HL-60 (cell line): Measurements from ENCODE around the gene KYNU.
"Not testable (repeated sequence)": the region's sequence is repeated elsewhere in the genome, so short reads cannot be mapped to it uniquely, and the experiment has no call there.

Source experiments
- DNase-seq, 2 experiments: peaks; one replicate each; pipeline ENCODE4 v3.0.0-alpha.2; 2010 to 2020; ENCODE audit warnings: low read depth in 1 of 2, low spot score in 1 of 2
- H3K27ac ChIP-seq: fragments of 250-450 bp; sonication (Bioruptor Pico); replicated peaks from 2 replicates; pipeline ENCODE4 v1.5.1; 2020; ENCODE audit warnings: mild to moderate bottlenecking, moderate library complexity
- H3K27me3 ChIP-seq: fragments of 250-450 bp; sonication (Bioruptor Pico); 2 replicates; pipeline ENCODE4 v1.5.1; 2021; ENCODE audit warnings: mild to moderate bottlenecking, moderate library complexity; ENCODE audit not compliant: insufficient read depth, poor library complexity, severe bottlenecking
- H3K4me3 ChIP-seq: replicated peaks from 2 replicates; pipeline ENCODE4 v1.5.1; 2011; ENCODE audit warnings: mild to moderate bottlenecking, control low read depth, low read length; ENCODE audit not compliant: insufficient read depth
- CTCF ChIP-seq: IDR thresholded peaks from one replicate; pipeline ENCODE4 v1.5.1; 2011; ENCODE audit warnings: low read length, control low read depth, inconsistent platforms; ENCODE audit not compliant: insufficient read depth
- GABPA ChIP-seq: IDR thresholded peaks from 2 replicates; pipeline ENCODE4 v1.6.1; 2012; ENCODE audit warnings: low read depth
- POLR2AphosphoS5 ChIP-seq: IDR thresholded peaks from 2 replicates; pipeline ENCODE4 v1.6.1; 2012; ENCODE audit warnings: low read depth
- SPI1 ChIP-seq: IDR thresholded peaks from 2 replicates; pipeline ENCODE4 v1.6.1; 2012; ENCODE audit warnings: low read depth, mild to moderate bottlenecking, borderline replicate concordance
- TF ChIP-seq, protein P1 (sequence below): IDR thresholded peaks from 2 replicates; pipeline ENCODE4 v1.6.1; 2012; ENCODE audit warnings: low read depth; ENCODE audit not compliant: insufficient replicate concordance

Gene KYNU

DNA sequence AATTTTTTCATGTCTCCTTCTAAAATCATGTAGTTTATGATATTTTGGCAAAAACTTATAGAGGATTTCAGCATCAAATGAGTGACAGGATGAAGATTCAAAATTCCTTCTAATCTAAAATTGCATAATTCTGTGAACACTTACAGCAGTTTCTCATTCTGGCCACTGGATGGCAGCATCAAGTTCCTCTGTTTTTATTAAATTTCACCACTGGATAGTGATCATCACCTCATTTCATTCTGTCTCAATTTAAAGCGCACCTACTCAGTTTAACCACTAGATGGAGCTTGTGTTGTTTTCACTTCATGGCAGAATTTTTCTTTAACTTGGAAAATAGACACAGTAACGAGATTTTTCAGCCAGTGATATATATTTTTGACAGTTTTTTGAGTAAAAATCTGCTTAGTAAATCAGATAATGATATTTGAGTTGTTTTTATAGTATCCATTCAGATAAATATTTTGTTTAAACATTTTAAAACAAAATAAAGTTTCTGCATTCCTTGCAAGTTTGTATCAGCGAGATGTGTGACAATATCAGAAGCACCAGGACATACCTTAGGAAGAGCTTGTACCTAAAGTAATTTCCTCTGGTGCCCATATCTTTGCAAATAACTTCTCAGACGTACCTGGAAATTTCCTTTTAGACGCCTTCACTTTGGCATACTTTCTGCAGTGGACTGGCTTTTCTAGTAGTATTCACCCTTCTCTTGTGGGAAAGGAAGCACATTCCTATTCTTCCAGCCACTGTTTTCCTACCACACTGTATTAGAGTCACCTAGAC lies 157.0 kb downstream of the KYNU start:
- no peaks in the 10 kb centered on the region for H3K27me3 ChIP-seq
- no peak overlapping the region for H3K4me3 ChIP-seq
- TF ChIP-seq CTCF (peak; percentile 82), GABPA (no peak)
- DNase-seq, result peak; percentile 66 to 74
- H3K27ac ChIP-seq, result no peak overlapping the region

DNA sequence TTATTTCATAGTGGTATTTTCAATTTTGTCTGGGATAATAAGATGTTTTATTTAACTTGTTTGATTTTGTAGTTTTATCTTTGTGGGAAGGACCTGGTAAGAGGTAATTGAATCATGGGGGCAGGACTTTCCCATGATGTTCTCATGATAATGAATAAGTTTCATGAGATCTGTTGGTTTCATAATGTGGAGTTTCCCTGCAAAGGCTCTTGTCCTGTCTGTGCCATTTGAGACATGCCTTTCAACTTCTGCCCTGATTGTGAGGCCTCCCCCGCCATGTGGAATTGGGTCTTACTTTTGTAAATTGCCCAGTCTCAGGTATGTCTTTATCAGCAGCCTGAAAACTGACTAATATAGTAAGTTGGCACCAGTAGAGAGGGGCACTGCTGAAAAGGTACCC lies 174.0 kb downstream of the KYNU start:
- TF ChIP-seq GABPA (no peak), CTCF (no peak), SPI1 (no peak), POLR2AphosphoS5 (no peak)
- TF ChIP-seq, protein P1, sequence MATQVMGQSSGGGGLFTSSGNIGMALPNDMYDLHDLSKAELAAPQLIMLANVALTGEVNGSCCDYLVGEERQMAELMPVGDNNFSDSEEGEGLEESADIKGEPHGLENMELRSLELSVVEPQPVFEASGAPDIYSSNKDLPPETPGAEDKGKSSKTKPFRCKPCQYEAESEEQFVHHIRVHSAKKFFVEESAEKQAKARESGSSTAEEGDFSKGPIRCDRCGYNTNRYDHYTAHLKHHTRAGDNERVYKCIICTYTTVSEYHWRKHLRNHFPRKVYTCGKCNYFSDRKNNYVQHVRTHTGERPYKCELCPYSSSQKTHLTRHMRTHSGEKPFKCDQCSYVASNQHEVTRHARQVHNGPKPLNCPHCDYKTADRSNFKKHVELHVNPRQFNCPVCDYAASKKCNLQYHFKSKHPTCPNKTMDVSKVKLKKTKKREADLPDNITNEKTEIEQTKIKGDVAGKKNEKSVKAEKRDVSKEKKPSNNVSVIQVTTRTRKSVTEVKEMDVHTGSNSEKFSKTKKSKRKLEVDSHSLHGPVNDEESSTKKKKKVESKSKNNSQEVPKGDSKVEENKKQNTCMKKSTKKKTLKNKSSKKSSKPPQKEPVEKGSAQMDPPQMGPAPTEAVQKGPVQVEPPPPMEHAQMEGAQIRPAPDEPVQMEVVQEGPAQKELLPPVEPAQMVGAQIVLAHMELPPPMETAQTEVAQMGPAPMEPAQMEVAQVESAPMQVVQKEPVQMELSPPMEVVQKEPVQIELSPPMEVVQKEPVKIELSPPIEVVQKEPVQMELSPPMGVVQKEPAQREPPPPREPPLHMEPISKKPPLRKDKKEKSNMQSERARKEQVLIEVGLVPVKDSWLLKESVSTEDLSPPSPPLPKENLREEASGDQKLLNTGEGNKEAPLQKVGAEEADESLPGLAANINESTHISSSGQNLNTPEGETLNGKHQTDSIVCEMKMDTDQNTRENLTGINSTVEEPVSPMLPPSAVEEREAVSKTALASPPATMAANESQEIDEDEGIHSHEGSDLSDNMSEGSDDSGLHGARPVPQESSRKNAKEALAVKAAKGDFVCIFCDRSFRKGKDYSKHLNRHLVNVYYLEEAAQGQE, result no peak
- DNase-seq, result no peak
- Histone ChIP-seq H3K27ac (no peak overlapping the region), H3K27me3 (no peaks in the 10 kb centered on the region), H3K4me3 (no peak overlapping the region)

GRCh38 chr2:143053437-143053836 lies 176.0 kb downstream of the KYNU start:
- not testable (repeated sequence) for H3K27ac ChIP-seq, DNase-seq, H3K4me3 ChIP-seq, H3K27me3 ChIP-seq

GRCh38 chr2:143056550-143056949 lies 179.1 kb downstream of the KYNU start:
- DNase-seq, result no peak
- H3K27me3 ChIP-seq, result no peaks in the 10 kb centered on the region
- H3K4me3 ChIP-seq, result no peak overlapping the region
- TF ChIP-seq, protein P1, result no peak
- TF ChIP-seq GABPA (no peak), POLR2AphosphoS5 (no peak), SPI1 (no peak), CTCF (no peak)
- no peak overlapping the region for H3K27ac ChIP-seq
